OCI-LY1 (cell line): ENCODE results near the gene ITPK1.

ENCODE experiments used
- H2AFZ ChIP-seq: fragments of 200-600 bp; sonication (generic), shearing (Covaris generic); 2 replicates; pipeline ENCODE4 v1.6.0; 2014; ENCODE audit warnings: antibody characterized with exemption, mild to moderate bottlenecking, low read length
- H3F3A ChIP-seq: fragments of 200-600 bp; sonication (generic), shearing (Covaris generic); 2 replicates; pipeline ENCODE4 v1.6.0; 2014; ENCODE audit warnings: mild to moderate bottlenecking, antibody characterized with exemption, low read length, moderate library complexity; ENCODE audit not compliant: insufficient read depth
- H3K27ac ChIP-seq: fragments of 200-600 bp; sonication (generic); 2 replicates; pipeline ENCODE4 v1.5.1; 2014; ENCODE audit warnings: low read length, mixed run types, mild to moderate bottlenecking, low read depth; ENCODE audit not compliant: poor library complexity, severe bottlenecking
- H3K27me3 ChIP-seq: fragments of 200-600 bp; sonication (generic); 2 replicates; pipeline ENCODE4 v1.6.0; 2014; ENCODE audit warnings: antibody characterized with exemption, mild to moderate bottlenecking, low read length, moderate library complexity; ENCODE audit not compliant: insufficient read depth
- H3K36me3 ChIP-seq: fragments of 200-600 bp; sonication (generic); 2 replicates; pipeline ENCODE4 v1.6.1; 2014; ENCODE audit warnings: mild to moderate bottlenecking, antibody characterized with exemption, low read length, moderate library complexity, mixed read lengths; ENCODE audit not compliant: insufficient read depth
- H3K4me1 ChIP-seq: fragments of 200-600 bp; sonication (generic); 2 replicates; pipeline ENCODE4 v1.5.1; 2014; ENCODE audit warnings: mild to moderate bottlenecking, low read length, moderate library complexity; ENCODE audit not compliant: insufficient read depth, severe bottlenecking
- H3K4me2 ChIP-seq: fragments of 200-600 bp; sonication (generic), shearing (Covaris generic); 2 replicates; pipeline ENCODE4 v1.6.1; 2014; ENCODE audit warnings: low read length
- H3K4me3 ChIP-seq: fragments of 200-600 bp; sonication (generic); 2 replicates; pipeline ENCODE4 v1.5.1; 2014; ENCODE audit warnings: low read length, low read depth, mild to moderate bottlenecking, mixed read lengths; ENCODE audit not compliant: poor library complexity, severe bottlenecking
- H3K79me2 ChIP-seq: fragments of 200-600 bp; shearing (Covaris generic); 2 replicates; pipeline ENCODE4 v1.6.1; 2016; ENCODE audit warnings: mixed run types, low read length, mixed read lengths; ENCODE audit not compliant: insufficient read depth
- H3K9ac ChIP-seq: fragments of 200-600 bp; sonication (generic), shearing (Covaris generic); 2 replicates; pipeline ENCODE4 v1.6.1; 2014; ENCODE audit warnings: mild to moderate bottlenecking, low read length, mixed read lengths
- H3K9me2 ChIP-seq: fragments of 200-600 bp; sonication (generic), shearing (Covaris generic); 2 replicates; pipeline ENCODE4 v1.6.1; 2014; ENCODE audit warnings: low read depth, mild to moderate bottlenecking, low read length, mixed read lengths
- H3K9me3 ChIP-seq: fragments of 200-600 bp; shearing (Covaris generic); 2 replicates; pipeline ENCODE4 v1.6.1; 2014; ENCODE audit warnings: low read length, mixed read lengths
- H4K20me1 ChIP-seq: fragments of 200-600 bp; sonication (generic), shearing (Covaris generic); 2 replicates; pipeline ENCODE4 v1.6.0; 2016; ENCODE audit warnings: mild to moderate bottlenecking, low read length; ENCODE audit not compliant: insufficient read depth
- CTCF ChIP-seq: fragments of 200-600 bp; sonication (generic), shearing (Covaris generic); IDR thresholded peaks from 2 replicates; pipeline ENCODE4 v1.5.1; 2017; ENCODE audit warnings: mild to moderate bottlenecking, antibody characterized with exemption, low read length, moderate library complexity, mixed read lengths
- EZH2 ChIP-seq: fragments of 200-600 bp; sonication (generic), shearing (Covaris generic); IDR thresholded peaks from 2 replicates; pipeline ENCODE4 v1.8.0; 2017; ENCODE audit warnings: borderline replicate concordance, mixed run types, mild to moderate bottlenecking, antibody characterized with exemption, low read length, moderate library complexity, mixed read lengths

Gene ITPK1

GRCh38 chr14:93085911-93086310, 29.8 kb downstream of the ITPK1 start:
- Histone ChIP-seq H3K36me3 (no peaks in the 10 kb centered on the region), H3K79me2 (no peaks in the 10 kb centered on the region), H3K9ac (no peak overlapping the region), H3K4me3 (no peak overlapping the region), H3K27ac (no peak overlapping the region), H2AFZ (no peak overlapping the region), H4K20me1 (no peaks in the 10 kb centered on the region), H3K9me2 (no peaks in the 10 kb centered on the region), H3K4me2 (no peak overlapping the region), H3K4me1 (no peaks in the 10 kb centered on the region), H3K27me3 (peaks cover 6% of the 10 kb centered on the region; the same call in 1 of the 2 replicates), H3F3A (no peaks in the 10 kb centered on the region), H3K9me3 (no peaks in the 10 kb centered on the region)
- TF ChIP-seq CTCF (no peak), EZH2 (no peak)

DNA sequence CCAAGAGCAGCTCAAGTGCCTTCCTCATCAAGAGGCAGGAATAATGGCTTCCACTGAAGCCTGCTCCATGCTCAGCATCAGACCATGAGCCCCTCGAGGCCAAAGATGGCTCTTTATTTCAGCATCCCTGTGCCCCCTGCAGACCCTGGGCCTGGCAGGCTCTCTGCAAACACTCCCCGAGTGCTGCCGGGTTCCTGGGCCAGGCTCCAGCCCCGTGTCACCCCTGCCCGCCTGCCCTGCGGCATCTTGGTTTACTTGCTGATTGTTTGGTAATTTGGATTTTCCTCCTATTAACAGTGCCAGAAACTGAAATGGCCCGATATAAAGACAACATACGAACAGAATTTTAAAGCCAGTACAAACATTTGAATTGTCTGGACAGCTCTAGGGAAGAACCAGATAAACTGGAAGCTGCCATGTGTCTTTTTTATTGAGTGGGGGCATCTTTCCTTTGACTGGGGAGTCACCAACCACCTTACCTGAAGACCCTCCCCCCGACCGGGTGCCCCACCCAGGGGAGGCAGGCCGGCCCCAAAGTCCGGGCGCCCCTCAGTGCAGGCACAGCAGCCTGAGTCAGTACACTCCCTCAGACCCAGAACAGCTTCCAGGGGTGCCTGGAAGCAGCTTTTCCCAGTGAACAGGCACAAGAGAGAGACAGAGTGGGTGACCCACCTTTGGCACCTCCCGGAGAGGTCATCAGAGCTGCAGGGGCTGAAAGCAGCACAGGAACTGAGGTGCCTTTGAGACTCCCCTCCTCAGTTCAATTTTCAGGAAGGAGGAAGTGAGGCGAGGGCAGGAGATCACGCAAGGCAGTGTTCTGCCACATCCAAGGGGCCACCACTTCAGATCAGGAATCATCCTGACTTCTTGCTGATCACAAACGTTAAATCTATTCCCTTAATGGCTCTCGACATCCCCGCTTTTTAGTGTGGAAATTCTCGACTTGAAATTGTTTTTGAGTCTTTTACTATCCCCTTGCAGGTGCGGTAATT, 30.6 kb downstream of the ITPK1 start:
- no peaks in the 10 kb centered on the region for H4K20me1 ChIP-seq

DNA sequence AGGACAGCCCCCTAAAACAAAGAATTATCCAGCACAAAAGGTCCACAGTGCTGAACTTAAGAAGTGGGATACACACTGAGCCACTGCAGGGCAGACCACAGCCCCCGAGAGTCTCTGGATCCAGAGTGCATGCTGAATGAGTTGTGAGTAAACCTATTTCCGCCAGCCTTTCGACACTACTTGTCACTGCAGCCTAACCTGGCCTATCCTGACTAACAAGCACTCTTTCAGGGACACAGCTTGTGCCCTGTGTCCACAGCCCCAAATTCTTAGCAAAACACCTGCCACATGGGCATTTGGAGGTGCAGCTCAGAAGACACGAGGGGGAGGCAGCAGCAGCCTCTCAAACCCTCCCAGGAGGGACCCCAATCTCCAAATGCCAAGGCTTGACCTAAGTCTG, 31.3 kb downstream of the ITPK1 start:
- Histone ChIP-seq H3K4me1 (no peaks in the 10 kb centered on the region), H2AFZ (no peak overlapping the region), H4K20me1 (no peaks in the 10 kb centered on the region), H3K4me3 (no peak overlapping the region), H3K27ac (no peak overlapping the region), H3K9ac (no peak overlapping the region), H3K79me2 (no peaks in the 10 kb centered on the region), H3F3A (no peaks in the 10 kb centered on the region), H3K9me3 (no peaks in the 10 kb centered on the region), H3K36me3 (no peaks in the 10 kb centered on the region), H3K9me2 (no peaks in the 10 kb centered on the region), H3K4me2 (no peak overlapping the region), H3K27me3 (peaks cover 6% of the 10 kb centered on the region; the same call in 1 of the 2 replicates)
- no peak for TF ChIP-seq CTCF
- no peak for TF ChIP-seq EZH2

More for the DNA sequence above, 30.6 kb downstream of the ITPK1 start:
- no peak overlapping the region for H3K4me3 ChIP-seq
- no peaks in the 10 kb centered on the region for H3K4me1 ChIP-seq
- no peaks in the 10 kb centered on the region for H3K9me3 ChIP-seq
- no peak overlapping the region for H3K4me2 ChIP-seq
- TF ChIP-seq CTCF: no peak
- TF ChIP-seq EZH2: no peak
- no peaks in the 10 kb centered on the region for H3K36me3 ChIP-seq
- H3K9me2 ChIP-seq: no peaks in the 10 kb centered on the region
- H3K9ac ChIP-seq: no peak overlapping the region
- H3F3A ChIP-seq: no peaks in the 10 kb centered on the region
- H3K79me2 ChIP-seq: no peaks in the 10 kb centered on the region
- peaks cover 6% of the 10 kb centered on the region; the same call in 1 of the 2 replicates for H3K27me3 ChIP-seq
- H3K27ac ChIP-seq: no peak overlapping the region
- no peak overlapping the region for H2AFZ ChIP-seq
